HG03045 (cell line): ENCODE results near the gene NUDT14.

Source experiments
- ATAC-seq: cut with Tn5 transposase; IDR thresholded peaks from one replicate; pipeline ENCODE4 v1.9.1; 2021; ENCODE audit warnings: mild to moderate bottlenecking, moderate library complexity; ENCODE audit not compliant: unreplicated experiment

The NUDT14 gene

DNA sequence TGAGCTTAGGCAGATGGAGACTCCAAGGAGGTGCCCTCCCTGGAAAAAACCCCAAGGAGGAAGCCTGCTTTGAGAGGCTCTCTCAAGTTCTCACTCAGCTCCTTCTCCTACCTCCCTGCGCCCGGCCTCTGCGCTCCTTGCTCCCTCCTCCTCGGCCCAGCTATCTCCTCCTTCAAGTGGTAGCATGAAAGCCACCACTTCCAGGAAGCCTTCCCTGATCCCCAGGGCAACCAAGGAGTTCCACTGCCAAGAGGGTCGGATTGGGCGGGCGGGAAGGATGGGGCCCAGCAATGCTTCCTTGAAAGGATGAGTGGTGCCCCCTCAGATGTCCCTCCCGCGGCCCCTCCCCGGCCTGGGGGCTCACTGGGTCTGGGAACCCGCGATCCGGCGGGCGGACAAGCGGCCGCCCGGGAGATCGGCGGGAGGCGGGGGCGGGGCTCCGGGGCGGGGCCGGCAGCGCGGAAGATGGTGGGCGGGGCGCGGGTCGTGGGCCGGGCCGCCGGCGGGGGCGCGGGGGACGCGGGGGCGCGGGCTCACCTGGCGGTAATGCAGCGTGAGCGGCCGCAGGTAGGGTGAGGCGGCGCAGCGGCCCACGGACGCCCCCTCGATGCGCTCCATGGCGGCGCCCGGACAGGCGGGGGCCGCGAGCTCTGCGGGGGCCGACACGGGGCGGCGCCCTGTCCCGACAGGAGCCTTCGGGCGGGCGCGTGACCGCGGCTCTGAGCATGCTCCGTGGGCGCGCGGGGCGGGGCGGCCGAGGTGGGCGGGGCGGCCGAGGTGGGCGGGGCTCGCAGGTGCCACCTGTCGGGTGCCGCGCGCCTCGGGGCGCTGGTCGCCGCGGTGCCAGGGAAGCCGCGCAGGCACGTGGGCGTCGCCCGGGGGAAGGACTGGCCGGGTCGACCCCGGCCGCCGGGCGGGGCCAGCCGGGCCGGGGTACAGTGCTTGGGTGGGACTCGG lies at the start of gene NUDT14:
Gene NUDT14, minus strand, starts transcription at position 721 of the 957 bp plus-strand sequence. Its CDS starts 103 bp downstream, at position 618.
- peak; percentile 47 for ATAC-seq

DNA sequence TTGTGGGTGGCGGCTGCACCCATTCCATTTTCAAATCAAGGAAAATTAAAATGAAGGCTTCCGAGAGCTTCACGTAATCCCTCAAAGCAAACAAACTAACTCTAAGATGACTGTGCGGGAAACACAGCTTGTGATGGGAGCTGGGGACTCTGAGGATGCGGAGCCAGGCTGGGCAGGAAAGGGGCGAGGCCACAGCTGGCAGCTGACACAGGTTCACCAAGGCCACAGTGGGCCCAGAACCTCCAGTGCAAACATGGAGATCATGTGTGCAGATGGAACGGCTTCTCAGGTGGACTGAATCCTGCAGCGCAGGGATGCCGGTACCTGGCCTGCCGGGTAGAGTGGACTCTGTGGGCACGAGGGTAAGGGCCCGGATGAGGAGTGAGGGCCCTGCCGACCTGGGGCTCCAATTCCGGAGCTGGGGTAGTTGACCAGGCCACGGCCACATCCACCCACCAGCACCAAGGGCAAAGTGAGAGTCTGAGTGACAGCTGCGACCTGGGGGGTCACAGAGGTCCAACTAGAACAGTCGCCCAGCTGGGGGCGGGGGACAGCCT lies 48.1 kb upstream of the NUDT14 start:
- no peak for ATAC-seq

DNA sequence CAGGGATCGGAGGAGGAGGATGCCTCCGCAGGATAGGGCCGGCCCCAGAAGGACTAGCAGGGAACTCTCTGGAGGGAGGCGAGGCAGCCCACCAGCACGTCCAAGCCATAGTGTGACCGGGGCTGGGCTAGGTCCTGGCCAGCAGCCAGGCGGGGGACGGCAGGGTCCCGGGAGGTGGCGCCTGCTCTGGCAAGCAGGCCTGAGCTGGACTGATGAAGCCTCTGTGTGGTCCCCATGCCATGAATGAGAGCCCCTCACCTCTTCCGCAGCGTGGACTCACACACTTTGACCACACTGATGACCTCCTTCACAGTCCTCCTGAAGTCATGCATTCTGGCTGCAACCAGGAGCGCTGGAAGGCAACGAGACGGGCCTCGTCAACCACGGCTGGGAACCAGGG lies 47.5 kb upstream of the NUDT14 start:
- no peak for ATAC-seq

DNA sequence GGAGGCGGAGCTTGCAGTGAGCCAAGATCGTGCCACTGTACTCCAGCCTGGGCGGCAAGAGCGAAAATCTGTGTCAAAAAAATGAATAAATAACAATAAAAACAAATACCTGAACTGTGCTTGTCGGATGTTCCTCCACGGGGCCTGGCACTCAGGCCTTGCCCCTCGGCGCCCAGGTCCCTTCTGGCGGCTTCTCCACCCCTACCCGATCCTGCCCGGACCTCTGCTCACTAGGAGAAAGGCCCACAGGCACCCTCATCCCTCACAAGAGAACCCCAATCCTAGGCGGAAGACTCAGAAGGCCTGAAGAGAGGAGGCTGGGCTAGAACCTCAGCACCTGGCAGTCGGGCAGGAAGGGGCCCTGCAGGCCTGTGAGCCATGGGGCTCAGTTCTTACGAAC lies 46.2 kb upstream of the NUDT14 start:
- ATAC-seq: no peak

DNA sequence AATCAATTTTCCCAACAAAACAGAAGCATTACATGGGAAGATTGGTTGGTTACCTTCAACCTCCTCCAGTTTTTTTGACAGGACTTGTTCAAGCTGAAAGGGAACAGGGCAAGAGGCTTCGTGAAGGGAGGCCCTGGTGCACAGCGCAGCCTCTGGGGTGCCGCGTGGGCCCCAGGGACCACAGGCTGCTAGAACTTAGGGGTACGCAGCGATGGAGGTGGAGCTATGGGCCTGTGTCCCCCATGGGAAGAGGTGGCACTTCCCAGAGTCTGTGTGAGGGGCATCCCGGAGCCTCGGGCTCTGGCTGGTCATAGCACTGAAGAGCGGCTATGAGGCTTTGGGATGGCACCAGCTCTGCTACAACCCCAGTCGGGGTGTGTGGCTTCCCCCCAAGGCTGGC lies 45.1 kb upstream of the NUDT14 start:
- ATAC-seq: no peak

DNA sequence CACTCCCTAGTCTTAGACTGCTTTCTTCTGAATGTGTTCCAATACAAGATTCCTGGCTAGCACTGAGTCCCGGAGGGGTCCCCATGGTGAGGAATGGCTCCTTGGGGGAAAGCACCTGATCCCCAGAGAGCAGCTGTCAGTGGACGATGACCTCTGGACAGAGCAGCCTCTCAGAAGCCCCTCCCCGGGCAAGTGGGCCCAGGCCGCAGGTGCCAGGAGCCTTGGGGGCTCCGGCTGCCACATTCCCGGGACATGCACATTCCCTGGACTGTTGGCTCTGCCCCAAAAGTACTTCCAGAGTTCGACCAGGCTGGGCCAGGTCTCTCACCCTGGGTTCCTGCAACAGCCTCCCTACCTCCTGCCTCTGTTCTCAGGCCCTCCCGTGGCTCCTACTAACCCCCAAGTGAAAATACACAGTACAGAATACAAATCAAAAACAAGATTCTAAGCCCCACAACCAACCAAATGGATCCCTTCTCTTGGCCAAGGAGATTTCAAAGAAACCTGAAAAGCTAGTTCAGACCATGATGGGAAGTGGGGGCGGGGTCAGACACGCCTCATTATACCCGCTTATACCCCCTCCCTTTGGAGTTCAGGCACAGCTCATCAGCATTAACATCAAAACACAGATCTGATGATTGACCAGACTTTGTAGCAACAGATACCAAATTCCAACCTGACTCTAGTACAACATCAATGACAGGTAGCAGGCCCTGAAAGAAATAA lies 43.9 kb upstream of the NUDT14 start:
- no peak for ATAC-seq

DNA sequence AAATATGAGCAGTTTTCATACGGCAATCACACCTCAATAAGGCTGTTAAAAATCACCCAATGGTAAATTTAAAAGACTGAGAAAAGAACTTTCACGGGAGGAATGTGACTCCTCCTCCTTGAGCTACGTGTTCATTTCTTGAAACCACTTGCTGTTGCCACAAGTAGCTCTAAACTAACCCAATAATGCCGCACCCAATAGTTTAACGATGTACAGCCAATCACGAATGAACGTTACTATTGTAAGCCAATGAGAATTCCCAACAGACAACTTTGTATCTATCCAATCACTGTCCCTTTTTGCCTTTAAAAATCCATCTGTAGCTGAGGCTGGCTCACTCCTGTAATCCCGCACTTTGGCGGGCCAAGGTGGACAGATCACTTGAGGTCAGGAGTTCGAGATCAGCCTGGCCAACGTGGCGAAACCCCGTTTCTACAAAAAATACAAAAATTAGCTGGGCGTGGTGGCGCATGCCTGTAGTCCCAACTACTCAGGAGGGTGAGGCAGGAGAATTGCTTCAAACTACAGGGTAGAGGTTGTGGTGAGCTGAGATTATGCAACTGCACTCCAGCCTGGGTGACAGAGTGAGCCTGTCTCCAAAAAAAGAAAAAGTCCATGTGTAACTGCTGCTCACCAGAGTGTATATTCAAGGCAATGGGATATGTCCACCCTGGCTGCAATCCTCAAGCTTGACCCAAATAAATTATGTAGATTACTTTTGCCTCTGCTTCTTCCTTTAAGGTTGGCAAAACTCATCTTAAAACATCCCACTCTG lies 42.8 kb upstream of the NUDT14 start:
- ATAC-seq: no peak

DNA sequence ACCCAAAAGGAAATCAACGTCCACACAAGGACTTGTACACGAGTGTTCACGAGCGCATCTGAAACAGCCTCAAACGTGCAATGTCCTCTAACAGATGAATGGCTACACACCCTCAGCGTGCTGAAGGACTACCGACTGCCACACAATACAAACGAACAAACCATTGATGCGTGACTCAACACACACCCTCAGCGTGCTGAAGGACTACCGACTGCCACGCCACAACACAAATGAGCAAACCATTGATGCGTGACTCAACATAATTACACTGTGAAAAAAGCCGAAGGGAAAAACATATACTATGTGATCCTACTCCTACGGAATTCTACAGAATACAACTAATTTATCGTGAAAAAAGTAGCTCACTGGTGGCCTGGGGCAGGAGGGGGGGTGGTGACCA lies 42.1 kb upstream of the NUDT14 start:
- no peak for ATAC-seq

DNA sequence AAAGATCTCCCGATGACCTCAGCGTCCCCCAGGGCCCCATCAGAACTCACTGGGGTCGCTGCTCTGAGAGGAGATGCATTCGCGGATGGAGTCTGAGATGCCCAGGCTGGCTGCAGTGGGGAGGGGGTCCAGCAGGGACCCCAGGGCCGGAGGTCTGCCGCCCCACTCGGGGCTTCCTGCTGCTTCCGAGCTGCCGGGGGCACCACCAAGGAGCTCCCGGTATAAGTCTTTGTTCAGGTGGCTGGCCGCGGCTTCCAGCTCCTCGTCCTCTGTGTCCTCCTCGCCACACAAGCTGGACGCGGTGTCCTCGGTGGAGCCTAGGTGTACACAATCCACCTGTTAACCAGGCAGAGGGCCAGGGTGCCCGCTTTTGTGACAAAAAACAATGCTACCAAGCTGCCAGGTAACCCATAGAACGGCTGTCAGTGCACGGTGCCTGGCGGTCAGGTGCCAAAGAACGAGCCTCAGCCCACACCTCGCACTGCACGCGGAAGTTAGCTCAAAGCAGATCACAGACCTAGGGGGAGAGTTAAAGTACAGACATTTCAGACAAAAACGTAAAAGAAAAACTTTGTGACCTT lies 40.6 kb upstream of the NUDT14 start:
- no peak for ATAC-seq

DNA sequence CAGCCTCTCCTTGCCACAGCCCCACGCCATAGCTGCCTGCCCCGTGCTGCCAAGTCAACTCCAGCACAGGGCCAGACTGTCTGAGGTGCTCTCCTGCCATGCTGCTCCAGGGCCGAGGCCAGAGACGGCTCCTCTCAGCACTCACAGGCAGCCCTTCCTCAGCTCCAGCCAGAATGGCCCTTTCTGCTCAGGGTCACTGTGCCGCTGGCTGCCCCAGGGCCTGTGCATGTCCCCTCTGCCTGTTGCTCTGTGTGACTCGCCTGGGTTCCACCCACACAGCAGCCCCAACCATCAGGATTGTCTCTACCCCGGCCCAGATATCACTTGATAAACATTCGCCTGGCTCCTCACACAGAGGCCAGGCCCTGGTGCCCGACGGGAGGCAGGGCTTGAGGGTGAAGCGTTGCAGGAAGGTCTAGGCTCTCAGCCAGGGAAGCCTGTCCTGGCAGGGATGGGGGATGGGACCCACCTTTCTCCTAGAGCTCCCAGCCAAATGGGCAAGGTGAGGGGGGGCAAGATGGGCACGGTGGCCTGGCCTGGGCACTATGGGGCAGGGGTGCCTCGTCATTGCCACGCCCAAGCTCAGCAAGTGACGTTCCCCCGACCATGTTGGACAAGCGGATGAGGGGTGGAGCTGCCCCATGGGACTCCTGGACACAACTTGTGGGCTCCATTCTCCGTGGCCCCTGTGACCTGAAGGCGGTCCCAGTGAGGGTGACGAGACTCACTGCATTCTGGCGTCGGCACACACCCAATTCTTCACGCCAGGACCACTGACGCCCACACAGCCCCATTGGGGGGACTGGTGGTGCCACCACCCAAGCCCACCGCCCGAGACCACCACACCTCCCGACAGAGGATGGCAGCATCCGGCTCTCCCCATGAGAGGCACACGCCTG lies 39.8 kb upstream of the NUDT14 start:
- ATAC-seq: no peak

DNA sequence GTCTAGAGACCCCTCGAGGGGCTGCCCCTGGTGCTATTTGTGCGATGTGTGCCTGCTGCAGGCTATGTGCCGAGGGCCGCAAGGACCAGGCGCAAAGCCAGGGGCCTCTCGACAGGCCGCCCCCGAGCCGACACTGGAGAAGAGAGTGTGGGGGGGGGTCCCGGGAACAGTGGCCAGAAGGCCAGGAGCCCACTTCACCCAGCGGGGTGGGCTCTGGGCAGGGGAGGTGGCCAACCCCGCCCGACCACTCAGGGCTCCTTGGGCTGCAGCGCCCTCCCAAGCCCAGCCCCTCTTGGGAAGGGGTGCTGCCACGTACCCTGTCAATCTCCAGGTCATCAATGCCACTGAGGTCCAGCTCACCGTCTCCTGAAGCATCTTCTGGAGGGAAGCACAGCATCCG lies 38.6 kb upstream of the NUDT14 start:
- ATAC-seq: no peak

DNA sequence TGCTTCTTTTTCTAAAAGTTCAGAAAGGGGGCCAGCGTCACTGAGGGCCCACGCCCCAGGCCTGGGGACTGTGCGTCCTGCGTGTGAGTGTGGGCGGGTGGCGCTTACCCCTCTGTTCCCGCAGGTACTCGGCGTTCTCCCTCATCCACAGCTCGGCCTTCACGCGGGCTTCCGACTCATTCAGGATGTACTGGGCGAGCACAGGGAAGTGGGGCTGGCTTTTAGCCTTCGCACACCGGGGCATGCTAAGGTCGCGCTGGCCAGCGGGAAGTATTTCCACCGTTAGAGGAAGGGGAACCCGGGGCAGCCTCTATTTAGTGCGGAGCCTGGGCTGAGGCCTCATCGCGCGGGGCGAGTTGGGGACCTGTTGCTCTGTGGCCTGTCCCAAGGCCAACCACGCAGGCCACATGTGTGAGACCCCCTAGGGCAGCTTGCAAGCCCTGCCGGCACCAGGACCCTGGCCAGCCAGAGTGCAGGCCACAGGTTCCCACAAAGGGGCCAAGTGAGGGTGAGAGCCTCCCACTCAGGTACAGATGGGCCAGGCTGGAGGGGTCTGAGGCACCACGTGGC lies 38.0 kb upstream of the NUDT14 start:
- ATAC-seq: no peak

DNA sequence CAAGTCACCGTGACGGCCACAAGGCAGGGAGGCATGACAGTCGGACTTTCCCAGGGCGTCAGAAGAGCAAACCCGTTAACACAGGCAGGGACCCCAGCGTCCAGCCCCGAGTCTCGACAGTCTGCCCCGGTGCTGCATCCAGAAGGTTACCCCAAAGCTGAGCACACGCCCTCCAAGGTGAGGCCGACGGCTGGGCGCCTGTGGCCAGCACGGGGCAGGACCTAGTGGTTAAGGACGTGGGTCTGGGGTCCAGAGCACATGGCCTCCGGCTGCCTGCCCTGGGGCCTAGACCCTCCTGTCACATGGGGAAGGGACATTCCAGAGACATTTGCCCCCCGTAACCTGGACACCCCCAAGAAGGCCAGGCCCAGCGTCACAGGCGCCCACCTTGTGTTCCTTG lies 37.5 kb upstream of the NUDT14 start:
- ATAC-seq: no peak

DNA sequence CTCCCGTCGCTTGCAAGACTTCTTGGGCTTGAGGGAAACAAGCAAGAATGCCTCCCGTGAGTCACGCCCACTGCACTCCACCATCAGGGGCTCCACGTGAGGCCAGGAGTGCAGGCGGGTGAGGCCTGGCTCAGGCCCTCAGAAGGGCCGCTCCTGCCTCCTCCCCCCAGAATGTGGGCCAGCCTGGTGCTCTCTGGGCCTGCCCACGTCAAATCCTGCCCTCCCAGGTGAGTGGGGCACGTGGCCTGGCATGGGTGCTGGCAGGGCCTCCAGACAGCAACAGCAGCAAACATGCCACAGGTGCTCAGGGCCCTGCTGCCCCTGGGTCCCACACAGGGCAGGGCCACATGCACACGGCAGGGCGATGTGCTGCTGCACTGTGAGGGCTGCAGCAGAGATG lies 36.7 kb upstream of the NUDT14 start:
- no peak for ATAC-seq

DNA sequence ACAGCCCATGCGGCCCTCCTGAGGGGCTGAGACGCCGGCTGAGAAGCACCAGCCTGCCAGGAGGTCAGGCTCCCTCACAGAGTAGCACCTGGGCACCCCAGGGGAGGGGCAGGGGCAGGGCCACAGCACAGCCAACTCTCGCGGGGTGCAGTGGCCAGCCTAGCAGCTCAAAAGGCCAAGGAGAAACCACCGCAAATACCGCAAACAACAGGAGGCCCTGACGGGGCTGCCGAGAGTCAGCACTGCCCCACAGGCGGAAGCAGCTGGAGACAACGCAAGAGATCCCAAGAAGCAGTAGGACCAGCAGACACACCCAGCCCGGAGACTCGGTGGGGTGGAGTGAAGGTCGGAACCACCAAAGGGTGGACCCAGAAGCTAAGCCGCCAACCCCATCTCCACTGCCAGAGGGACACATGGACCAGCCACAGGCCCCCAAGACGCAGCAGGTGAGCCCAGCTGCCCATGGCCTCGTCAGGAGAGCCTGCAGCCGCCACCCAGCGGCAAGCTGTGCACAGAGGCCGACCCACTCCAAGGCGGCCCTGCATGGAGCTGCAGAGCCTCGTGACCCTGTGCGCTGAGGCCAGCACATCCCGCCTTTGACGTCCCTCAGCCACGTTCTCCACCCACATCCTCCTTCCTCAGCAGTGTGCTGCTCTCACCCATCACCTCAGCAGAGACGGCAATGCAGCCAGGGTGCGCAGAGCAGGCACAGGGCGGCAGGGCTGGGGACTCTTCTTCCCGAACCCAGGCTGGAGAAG lies 35.6 kb upstream of the NUDT14 start:
- ATAC-seq: no peak

DNA sequence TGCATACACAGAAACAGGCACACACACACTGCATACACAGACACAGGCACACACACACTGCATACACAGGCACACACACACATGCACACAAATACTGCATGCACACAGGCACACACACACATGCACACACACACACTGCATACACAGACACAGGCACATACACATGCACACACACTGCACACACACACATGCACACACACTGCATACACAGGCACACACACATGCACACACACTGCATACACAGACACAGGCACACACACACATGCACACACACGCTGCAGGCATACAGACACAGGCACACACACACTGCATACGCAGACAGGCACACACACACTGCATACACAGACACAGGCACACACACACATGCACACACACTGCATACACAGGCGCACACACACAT lies 34.5 kb upstream of the NUDT14 start:
- no peak for ATAC-seq

DNA sequence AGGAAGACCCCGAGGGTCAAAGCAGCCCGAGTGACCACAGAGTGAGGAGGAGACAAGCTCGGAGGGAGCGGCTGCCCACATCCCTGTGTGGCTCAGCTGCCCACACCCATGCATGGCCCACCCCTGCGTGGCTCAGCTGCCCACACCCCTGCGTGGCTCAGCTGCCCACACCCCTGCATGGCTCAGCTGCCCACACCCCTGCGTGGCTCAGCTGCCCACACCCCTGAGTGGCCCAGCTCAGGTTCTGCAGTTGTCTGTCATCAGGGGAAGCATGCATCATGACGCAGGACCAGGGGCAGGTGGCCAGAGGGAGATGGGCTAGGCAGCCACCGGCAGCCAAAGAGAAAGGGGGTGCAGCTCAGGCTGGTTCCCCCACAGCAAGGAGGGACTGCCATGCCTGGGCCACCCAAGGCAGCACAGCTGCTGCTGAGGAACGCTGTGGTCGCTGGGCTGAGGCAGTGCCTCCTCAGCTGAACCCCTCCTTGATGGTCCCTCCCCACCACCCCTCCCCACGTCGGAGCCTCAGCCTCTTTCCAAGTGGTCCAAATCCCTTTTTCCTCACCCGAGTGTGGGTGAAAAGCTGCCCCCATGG lies 33.3 kb upstream of the NUDT14 start:
- no peak for ATAC-seq

DNA sequence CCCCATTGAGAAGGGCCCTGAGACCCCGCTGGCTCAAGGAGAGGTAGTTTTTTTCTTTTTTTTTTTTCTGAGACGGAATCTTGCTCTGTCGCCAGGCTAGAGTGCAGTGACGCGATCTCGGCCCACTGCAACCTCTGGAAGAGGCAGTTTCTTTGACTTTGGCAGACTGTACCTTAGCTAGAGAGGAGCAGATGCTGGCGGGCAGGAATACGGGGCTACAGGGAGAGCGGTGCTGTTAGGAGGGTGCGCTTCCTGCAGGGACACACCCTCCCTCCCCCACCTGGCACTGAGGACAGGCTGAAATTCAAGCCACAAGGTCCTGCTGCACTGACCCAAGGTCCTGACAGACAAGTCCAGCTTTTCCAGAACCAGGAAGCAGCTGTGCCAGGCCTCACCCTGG lies 32.2 kb upstream of the NUDT14 start:
- no peak for ATAC-seq
